Activated CD4-positive, CD25-positive, alpha-beta regulatory T cell treated with anti-CD3 and anti-CD28 coated beads, Interleukin-2, amount 50 U/mL, for 24 hours (primary cell): ENCODE results near the gene WDR4.
"Not testable (repeated sequence)": the region's sequence is repeated elsewhere in the genome, so short reads cannot be mapped to it uniquely, and the experiment has no call there.

Experiments used
- ATAC-seq, 2 donors: fragments of 150-1000 bp; cut with Tn5 transposase; one replicate each; pipeline ENCODE4 v1.10.0; 2021; ENCODE audit warnings: mild to moderate bottlenecking in 1 of 2, moderate library complexity in 1 of 2

Gene WDR4

DNA sequence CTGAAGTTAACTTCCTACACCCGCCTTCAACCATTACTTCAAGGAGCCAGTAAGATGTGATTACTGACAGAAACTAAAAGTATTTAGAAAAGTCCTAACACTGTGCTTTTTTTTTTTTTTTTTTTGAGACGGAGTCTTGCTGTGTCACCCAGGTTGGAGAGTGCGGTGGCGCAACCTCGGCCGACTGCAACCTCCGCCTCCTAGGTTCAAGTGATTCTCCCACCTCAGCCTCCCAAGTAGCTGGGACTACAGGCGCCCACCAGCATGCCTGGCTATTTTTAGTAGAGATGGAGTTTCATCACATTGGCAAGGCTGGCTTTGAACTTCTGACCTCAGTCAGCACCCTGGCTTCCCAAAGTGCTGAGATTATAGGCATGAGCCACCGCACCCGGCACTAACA is 3.5 kb downstream of the WDR4 start:
- not testable (repeated sequence) for ATAC-seq

DNA sequence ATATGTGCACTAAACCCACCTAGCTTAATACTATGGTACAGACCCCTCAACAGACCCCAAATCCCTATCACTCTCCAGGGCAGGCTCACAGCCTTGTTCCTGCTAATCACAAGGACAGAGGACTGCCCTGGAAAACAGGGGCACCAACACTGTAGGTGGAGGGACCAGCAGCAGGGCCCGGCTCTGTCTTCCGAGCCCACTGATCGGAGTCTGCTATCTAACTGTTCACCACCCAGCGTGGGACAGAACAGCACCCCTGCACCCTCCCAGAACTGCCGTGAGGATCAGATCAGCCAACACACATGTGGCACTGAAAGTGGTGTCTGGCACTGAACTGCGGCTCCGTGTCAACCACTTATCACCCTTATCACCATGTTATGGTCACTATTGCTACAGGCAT is 6.2 kb downstream of the WDR4 start:
- ATAC-seq = no peak

DNA sequence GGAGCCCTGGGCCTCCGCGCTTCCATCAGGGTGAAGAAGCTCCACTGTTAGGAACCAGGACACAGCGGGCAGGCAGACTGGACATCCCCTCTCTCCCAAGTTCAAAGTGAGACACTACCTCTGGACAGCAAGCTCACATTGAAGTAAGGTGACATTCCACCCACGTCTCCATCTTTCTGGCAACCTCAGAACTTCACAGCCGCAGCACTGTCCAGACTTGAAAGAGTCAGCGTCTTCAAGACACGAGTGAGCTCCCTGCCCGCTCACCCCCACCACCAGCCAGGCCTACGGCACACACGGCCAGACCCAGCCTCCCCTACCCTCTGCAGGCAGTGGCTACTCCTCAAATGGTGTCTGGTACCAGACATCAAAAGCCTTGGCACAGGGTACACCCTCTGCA is 11.1 kb downstream of the WDR4 start:
- no peak for ATAC-seq

DNA sequence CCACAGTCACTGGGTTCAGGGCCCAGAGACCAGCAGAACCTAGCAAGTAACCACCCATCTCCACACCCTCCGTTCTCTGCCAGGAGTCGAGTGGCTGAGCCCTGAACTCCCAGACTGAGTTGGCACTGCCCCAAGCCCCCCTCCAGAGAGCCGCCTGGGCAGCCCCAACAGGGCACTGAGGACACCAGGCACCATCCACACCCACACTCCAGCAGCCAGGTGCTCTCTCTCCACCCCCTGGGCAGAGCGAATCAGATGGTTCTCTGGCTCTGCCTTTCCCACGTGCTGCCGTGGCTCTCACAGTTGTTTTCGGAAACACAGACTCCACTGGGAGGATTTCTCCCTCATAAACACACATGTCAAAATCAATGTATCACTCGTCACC is 13.6 kb downstream of the WDR4 start:
- ATAC-seq = no peak

DNA sequence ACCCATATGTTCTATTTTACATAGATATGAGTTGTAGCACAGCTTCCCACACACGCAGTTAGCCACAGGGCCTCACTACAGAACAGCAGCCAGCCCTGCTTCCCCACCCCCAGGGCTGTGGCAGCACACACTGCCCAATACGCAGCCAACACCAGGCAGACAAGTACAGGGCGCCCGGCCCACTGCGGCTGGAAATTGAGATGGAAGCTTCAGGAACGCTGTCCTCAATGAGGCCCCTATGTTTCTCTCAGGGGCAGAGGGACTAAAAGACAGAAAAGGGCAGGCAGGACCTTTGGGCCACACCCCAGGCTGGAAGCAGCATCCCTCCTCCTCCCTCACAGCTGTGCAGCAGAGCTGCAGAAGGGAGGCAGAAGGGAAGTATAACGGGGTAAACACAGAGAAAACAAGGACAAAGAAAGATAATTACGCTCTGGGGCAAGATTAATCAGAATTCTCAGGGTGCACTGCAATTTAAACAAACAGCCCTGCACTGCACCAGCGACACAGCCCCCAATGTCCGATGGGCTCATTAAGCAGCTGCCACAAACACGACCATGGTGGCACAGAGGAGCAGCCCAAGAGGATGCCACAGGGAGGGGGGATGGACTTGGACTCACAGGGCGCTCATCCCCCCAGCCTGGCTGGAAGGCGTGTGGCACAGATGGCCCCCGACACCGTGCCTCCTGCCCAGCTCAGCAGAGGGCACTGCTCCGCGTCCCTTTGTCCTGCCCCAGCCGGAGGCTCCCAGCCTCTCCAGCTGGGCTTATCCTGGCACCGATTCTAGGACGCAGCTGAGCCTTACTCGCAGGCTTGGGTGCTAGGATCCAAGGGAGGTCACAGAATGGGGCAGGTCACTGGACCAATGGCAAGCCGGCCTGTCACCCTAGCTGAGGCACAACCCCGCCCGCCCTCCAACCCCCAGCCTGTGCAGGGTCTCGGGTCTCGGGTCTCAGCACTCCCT is 14.2 kb downstream of the WDR4 start:
- ATAC-seq = no peak

DNA sequence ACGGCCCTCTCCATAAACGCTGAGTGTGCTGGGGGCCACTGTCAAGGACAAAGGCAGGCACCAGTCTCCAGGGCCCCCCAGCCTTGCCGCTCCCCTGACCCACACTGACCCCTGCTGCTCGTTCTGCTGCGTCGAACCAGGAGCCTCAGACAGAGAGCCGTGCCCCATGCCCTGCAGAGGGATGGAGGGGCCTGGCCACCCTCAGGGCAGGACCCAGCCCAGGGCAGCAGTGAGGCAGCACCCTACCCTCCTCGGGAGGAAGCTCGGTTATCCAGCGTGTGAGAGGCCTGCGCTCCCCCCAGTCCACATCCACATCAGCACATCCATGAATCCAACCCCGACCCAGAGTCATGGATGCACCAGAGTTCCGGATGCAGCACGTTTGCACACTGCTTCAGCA is 15.1 kb downstream of the WDR4 start:
- ATAC-seq = no peak

DNA sequence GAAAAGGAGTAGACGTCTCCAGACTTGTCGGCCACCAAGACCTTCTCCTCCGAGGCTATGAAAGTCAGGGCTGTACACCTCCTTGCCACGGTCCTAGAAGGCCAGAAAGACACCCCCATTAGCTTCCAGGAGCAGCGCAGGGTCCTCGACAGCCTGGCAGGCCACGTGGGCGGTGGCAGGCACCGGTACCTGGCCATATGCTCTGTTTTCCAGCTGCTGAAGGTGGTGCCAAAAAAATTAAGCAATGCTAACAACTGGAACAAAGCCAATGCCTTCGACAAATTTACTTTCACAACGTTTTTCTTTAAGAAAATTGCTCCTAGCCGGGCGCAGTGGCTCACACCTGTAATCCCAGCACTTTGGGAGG is 15.9 kb downstream of the WDR4 start:
- no peak for ATAC-seq

DNA sequence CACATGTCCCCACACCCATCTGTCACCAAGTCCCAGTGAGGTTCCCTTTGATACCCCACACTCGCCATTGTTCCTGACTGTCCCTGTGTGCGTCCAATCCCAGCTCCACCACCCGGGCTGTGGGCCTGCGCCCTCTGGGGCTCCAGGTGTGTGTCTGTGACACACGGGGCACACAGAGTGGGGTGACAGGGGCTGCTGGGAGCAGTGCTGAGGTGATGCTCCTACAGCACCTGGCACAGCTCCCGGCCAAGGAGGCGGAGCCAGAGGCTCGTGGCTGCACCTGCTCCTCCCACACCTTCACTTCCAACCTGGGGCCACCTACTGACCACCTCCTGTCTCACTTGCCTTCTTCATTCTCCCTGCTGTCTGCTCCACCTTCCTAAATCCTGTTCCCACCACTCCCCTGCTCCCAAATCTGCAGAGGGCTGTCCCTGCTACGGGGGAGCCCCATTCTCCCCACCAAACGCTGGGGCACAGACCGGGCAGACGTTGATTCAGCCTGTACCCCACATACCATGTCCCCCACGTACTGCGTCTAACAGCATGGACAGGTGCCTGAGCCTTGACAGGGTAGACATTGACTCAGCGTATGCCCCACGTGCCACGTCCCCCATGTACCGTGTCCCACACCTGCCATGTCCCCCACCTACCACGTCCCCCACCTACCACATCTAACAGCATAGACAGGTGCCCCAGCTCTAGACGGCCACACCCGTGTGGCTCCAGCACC is 16.4 kb downstream of the WDR4 start:
- ATAC-seq = no peak

DNA sequence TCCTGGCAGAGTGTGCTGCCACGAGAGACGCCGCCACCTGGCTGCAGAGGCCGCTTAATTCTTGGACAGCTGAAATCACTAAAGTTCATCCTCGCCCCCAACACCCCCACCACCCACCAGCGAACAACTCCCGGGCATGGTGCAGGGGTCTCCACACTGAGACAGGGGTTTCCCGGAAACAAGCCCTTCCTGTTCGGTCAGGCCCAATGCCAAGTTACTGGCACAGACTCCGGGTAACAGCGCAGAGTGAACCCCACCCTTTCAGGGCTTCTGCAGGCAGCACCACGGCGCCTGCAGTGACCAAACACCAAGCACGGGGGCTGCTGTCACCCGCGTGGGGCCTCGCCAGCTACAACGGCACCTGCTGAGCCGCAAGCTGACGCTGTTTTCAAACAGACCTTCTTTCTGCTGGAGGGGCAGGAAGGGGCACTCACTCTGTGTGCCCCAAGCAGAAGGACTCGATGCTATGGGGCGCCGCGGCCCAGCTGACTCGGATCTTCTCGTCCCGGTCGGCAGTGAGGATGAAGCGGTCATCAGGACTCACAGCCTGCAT is 17.4 kb downstream of the WDR4 start:
- ATAC-seq = no peak

DNA sequence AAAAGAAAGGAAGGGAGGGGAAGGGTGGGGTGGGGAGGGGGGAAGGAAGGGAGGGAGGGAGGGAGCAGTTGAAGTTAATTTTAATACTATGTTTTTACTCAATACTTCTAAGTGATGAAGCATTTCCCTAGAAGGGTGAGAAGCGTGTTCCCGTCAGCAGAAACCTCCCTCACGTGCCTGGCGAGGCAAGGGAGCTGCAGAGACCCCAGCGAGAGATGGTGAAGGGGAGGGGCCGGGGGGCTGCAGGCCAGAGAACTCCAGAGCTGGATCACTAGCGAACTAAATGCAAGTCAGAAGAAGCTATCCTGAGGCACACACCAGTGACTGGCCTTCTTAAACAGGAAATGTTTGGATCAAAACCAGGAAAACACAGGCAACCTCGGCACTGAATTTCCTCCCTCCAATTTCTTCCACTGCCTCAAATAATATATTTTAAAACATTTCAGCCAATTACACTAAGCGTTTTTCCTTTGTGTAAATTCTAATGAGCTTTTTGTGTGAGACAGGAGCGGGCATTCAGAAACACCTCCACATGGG is 18.0 kb downstream of the WDR4 start:
- no peak for ATAC-seq

DNA sequence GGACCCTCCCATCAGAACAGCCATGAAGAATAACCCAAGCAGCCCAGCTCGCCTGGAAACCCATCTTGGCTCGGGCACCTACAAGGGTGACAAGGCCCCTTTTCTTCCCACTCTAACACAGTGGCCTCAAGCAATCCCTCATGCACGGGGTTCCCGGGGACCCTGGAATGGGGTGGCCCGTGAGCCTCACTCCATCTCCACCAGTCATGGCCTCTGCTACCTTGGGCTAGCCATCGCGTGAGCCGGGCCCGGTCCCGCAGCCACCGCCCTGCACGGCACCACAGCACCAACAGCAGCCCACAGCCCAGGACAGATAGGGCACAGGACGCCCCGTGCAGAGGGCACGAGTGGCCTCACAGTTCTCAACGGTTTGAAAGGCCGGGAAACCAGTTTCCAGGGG is 19.0 kb downstream of the WDR4 start:
- no peak for ATAC-seq

DNA sequence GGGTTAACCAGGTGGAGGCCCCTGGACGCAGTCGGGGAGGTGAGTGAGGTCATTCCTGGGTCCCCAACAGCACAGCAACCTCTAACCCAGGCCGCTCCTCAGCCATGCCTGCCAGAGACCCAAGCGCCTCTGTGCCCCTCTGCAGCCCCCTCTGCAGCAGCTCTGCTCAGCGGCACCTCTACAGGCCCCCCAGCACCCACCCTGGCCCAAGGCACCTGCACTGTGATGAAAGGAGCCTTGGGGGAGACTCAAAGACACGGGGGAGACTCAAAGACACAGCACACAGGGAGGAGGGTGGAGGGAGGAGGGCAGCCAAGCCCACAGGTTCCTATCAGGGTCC is 19.5 kb downstream of the WDR4 start:
- ATAC-seq = no peak

DNA sequence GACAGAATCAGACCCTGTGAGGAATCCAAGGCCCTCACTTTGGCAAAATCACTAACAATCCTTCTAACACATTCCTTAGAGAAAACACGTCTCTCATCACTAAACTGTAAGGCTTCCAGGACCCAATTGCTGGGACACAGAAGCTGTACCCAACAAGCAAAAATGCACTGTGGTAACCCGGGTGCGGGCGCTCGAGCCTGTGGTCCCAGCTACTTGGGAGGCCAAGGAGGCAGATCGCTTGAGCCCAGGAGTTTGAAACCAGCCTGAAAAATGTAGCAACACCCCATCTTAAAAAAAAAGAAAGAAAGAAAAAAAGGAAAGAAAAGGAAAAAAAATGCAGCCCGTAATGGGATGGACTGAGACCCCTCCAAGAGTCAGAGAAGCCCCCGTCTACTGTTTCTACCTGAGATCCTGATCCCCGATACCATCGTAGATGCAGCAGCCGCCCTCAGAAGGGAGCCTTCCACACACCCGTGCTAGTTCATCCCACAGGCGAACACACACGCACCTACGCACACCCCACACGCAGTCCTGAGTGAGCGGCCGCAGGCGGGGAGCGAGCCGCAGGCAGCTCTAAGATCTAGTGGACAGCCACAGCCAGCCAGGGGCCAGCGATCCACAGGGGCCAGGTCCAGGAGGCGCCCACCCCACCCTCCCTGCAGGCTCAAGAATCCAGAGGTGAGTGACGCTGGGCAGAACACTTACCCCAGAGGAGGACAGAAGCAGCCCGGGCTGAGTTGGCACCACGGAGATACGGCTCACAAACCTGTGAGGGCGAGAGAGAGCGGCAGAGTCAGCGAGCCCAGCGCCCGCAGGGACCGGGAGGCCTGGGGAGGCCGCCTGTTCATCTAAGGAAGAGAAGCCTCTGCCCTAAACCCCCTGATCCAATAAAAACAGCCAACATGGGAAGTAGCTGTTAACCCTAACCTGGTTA is 20.1 kb downstream of the WDR4 start:
- no peak for ATAC-seq

DNA sequence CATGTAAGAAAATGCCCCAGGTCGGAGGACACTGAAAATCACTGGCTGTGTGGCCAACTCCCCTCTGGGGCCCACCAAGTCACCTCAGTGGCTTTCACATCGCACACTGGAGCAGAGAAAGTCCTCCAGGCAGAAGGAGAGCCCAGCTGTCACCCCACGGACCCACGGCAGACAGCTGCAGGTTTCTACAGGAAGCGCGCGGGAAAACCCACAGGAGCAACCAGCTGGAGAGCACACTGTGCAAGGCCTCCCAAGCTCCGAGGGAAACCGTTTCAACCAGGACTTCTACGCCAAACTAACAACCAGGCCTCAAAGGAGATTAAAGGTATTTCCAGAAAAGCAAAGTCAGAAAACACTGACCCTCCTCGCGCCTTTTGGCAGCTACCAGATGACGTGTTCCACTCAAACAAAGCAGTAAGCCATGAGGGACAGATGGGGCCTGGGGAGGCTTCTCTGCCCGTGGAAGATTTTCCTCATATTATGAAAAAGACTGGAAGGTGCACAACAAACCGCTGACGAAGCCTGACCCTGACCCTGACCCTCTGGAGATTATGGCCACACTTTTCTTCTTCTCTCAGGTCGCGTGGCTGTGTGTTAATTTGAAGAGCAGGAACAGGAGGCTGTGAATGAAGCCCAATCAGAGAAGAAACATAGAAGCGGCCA is 21.0 kb downstream of the WDR4 start:
- ATAC-seq = no peak

DNA sequence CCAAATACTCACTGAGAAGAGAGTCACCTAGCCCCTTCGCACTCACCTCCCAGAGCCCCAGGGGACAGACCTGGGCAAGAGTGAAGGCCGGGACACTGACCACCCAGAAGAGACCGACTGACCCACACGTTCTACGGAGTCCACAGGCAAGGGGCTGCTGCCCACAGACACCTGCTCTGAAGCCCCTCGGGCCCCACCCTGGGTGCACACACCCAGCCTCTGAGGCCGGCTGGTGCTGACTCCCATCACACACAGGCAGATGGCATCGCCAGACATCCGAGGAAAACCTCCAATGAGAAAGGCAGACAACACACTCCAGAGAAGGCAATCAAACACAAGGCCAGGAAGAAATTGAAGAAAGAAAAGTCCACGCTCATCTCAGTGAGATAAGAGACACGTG is 22.1 kb downstream of the WDR4 start:
- no peak for ATAC-seq

DNA sequence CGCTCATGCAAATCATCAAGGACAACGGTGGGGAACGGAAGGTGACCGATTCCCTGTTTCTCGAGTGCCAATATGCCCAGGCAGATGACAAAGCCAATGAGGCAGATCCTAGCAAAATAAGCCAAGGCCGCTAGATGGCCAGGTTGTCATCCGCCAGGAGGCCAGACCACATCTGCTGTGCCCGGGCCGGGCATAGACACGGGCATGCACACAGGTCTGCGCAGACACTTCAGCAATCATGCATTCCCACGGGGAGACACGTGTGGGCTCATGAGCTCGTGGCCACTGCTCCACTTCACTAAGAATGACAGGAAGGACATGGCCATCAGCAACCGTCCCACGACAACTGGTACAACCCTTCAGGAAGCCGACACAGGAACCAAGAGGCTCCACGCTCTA is 23.4 kb downstream of the WDR4 start:
- no peak for ATAC-seq

DNA sequence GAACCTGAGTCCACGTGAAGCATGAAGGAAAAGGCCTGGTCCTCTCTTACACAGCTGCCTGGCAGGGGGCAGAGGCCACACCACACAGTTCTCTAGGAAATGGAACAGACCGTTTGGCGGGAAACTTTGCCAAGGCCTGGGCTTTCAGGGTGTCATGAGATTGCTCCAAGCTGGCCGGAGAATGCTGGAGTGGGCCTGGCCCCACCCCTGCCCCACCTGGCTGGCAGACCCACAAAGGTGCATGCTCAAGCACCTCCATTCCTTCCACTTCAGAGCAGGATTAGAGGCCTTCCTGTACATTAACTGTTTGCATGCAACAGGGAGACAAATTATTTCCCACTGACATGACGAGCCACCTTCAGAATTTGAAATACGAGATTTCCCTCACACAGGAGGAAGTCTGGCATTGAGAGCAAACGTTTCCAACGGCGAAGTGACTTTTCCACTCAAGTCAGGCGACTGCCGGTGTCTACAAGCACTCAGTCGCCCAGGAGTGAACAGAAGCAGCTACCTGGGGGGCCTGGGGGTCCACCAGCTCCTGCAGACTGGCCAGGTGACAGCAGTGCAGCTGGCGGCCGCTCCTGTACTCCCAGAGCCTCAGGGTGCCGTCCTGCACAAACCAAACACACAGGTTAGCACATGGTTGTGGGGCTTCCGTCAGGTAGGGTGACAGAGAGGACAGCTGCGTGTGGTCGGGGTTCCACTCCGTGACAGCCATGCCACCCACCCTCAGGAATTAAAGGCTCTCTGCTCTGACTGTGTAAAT is 24.0 kb downstream of the WDR4 start:
- no peak for ATAC-seq

DNA sequence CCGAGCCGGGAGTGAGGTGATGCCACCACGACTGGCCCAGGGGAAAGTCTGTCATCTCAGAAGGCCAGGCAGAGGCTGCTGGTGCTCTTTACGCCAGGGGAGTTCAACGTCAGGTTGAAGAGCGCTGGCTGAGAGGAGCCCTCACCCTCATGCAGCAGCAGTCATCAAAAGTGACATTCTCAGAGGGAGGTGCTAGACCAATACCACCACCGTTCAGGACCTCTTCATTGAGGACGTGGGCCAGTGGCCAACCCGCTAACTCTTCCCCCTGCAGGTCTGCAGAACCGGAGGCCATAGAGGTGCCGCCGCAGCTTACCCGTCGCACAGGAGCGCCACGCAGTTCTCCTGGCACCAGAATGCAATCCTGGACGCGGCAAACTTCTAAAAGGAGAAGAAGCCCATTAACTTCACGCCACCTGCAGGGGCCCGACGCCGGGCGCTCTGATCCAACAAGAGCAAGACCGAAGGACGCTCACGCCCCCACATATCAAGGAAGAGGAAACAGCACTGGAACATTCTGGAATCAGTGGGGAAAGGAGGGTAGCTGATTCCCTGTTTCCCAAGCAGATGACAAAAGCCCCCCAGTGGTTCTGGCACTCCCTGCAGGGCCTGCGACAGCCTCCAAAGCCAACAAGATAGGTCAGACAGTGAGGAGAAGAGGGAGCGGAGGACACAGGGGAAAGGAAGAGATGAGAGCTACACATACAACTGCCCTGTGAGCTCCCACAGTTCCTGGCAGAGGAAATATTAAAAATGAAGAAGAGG is 24.9 kb downstream of the WDR4 start:
- ATAC-seq = no peak

DNA sequence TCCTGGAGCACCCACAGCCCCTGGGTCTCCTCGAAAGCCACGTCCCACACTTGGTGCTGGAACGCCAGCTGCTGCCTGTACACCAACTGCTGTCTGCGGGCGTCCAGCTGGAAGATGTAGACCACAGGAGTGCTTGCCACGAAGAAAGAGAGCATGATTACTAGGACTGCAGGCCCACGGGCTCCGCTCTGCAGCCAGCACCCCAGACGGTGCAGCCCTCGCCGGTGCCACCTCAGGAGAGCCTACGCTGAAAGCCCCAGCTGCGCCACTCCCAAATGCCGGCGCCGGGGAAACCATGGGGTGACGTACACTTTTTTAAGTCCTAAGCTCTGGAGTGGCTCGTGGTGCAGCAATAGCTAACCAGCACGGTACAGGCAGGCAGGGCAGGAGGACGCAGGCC is 25.7 kb downstream of the WDR4 start:
- ATAC-seq = no peak

DNA sequence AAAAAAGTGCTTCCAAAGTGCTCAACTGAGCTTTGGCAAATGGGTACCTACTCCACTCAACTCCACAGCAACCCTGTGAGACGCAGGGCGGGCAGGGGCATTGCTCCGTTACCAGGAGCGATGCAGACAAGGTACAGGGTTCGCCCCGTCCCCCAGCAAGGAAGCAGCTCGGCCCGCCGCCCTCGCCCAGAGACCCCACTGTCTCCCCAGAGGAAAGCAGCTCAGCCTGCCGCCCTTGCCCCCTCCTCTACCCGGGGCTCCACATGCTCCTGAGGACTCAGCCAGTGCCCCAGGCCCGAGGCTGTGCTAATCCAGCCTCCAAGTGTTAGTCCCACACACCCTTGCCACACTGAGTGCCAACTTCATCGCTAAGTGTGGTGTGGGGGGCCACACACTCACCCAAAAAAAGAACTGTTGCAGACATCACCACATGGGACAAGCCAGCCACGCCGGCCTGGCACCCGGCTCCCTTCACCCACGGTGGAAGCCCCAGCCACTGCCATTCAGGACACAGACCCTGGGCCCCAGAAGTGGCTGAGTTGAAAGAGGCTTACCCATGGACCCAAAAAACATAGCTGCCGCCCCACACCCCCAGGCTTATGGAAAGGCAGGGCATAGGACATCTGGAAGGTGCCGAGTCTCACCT is 26.3 kb downstream of the WDR4 start:
- no peak for ATAC-seq
